GM12872 (cell line): ENCODE results near the gene ATAD2B.

ENCODE experiments used
- CTCF ChIP-seq: IDR thresholded peaks from 3 replicates; pipeline ENCODE4 v1.5.1; 2011; ENCODE audit warnings: low read depth, mild to moderate bottlenecking, low read length, moderate library complexity; ENCODE audit not compliant: insufficient read depth

The ATAD2B gene

GRCh38 chr2:23782126-23782525 is 144.8 kb downstream of the ATAD2B start:
- no peak for TF ChIP-seq CTCF

GRCh38 chr2:23777826-23778225 is 149.1 kb downstream of the ATAD2B start:
- no peak for TF ChIP-seq CTCF

DNA sequence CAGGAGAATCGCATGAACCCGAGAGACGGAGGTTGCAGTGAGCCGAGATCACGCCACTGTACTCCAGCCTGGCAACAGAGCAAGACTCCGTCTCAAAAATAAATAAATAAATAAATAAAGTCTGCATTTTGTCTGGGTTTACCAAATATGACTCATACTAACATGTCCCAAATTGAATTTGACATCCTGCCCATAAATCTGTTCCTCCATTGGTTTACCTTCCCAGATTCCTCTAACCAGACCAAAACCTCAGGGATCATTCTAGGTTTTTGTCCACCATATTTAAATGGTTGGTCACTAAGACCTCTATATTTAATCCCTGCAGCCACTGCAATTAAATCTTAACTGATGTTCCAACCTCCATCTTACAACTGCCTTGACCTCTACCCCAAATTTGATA is 150.9 kb downstream of the ATAD2B start:
- no peak for TF ChIP-seq CTCF

DNA sequence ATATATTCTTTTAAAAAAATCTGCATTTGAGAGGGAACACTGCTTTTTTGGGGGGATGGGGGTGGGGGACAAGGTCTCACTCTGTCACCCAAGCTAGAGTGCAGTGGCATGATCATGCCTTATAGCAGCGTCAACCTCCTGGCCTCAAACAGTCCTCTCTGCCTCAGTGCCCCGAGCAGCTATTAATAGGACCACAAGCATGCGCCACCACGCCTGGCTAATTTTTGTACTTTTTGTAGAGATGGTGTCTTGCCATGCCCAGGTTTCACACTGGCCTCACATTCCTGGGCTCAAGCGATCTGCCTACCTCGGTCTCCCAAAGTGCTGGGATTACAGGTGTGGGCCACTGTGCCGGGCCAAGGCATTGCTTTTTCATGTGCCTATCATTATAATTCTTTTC is 154.2 kb downstream of the ATAD2B start:
- TF ChIP-seq CTCF, result no peak

GRCh38 chr2:23772056-23772455 is 154.9 kb downstream of the ATAD2B start:
- no peak for TF ChIP-seq CTCF

GRCh38 chr2:23769364-23769763 is 157.6 kb downstream of the ATAD2B start:
- no peak for TF ChIP-seq CTCF

DNA sequence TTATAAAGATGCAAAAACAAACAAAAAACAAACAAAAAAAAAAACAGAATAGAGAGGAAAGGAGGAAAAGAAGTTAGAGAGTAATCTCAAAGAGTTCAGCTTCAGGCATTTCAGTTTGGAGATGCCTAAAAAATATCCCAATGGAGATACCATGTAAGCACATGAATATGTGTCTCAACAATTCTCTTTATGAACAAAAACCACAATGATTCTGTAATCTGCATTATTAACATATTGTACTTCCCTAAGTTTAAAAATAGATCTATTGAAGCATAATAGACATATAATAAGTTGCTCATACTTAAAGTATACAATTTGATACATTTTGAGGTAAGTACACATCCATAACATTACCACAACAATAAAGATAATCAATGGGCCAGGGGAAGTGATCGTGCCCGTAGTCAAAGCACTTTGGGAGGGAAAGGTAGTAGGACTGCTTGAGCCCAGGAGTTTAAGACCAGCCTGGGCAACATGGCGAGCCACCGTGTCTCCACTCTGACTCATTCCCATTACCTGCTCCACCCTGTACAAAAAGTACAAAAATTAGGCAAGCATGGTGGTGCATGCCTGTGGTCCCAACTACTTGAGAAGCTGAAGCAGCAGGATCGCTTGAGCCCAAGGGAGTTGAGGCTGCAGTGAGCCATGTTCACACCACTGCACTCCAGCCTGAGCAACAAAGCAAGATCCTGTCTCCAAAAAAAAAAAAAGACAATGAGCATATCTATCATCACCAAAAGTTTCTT is 158.9 kb downstream of the ATAD2B start:
- TF ChIP-seq CTCF, result no peak

GRCh38 chr2:23762141-23762540 is 164.8 kb downstream of the ATAD2B start:
- TF ChIP-seq CTCF, result no peak
